ENCODE data around the gene PNPLA5.

The PNPLA5 gene

GRCh38 chr22:43862074-43862881, 29.5 kb downstream of the PNPLA5 start, which contains the start of gene SULT4A1:
TSS of gene SULT4A1 (minus strand) at chr22:43862513. CDS start at chr22:43862382, 131 bp downstream.
- Histone ChIP-seq H3K27ac (replicated peaks) (no peak within 1 kb of the TSS), H3K4me3 (replicated peaks; ENCODE audit: insufficient read depth, low read length) (no peak within 1 kb of the TSS), H3K27me3 (ENCODE audit: insufficient read depth, poor library complexity, severe bottlenecking) (peaks cover 4% of the 10 kb centered on the region)
- TF ChIP-seq SPI1 (IDR thresholded peaks at IDR 0.05; ENCODE audit: borderline replicate concordance, low read depth): no peak
- TF ChIP-seq CTCF (IDR thresholded peaks at IDR 0.05; ENCODE audit: insufficient read depth, low read length): no peak
- TF ChIP-seq REST (IDR thresholded peaks at IDR 0.05; ENCODE audit: insufficient replicate concordance, low read depth): no peak
- TF ChIP-seq GABPA (IDR thresholded peaks at IDR 0.05; ENCODE audit: low read depth): no peak
- no peak for TF ChIP-seq POLR2AphosphoS5 (IDR thresholded peaks at IDR 0.05; ENCODE audit: low read depth)
- DNase-seq (ENCODE audit: low read depth in 1 of 2, low spot score in 1 of 2): no peak

- no peak overlapping the region for H3K27ac ChIP-seq (replicated peaks)
- no peak for TF ChIP-seq GABPA (IDR thresholded peaks at IDR 0.05; ENCODE audit: low read depth)
- TF ChIP-seq CTCF (IDR thresholded peaks at IDR 0.05; ENCODE audit: insufficient read depth, low read length): no peak
- no peak for TF ChIP-seq SPI1 (IDR thresholded peaks at IDR 0.05; ENCODE audit: borderline replicate concordance, low read depth)
- TF ChIP-seq REST (IDR thresholded peaks at IDR 0.05; ENCODE audit: insufficient replicate concordance, low read depth): no peak
- TF ChIP-seq POLR2AphosphoS5 (IDR thresholded peaks at IDR 0.05; ENCODE audit: low read depth): no peak
- peaks cover 4% of the 10 kb centered on the region for H3K27me3 ChIP-seq (ENCODE audit: insufficient read depth, poor library complexity, severe bottlenecking)
- no peak for DNase-seq (ENCODE audit: low read depth in 1 of 2, low spot score in 1 of 2)
- H3K4me3 ChIP-seq (replicated peaks; ENCODE audit: insufficient read depth, low read length): no peak overlapping the region
Measured at GRCh38 chr22:43861529-43861928, 30.3 kb downstream of the PNPLA5 start.

GRCh38 chr22:43860831-43861230, 31.0 kb downstream of the PNPLA5 start:
- DNase-seq (ENCODE audit: low read depth in 1 of 2, low spot score in 1 of 2): no peak
- H3K27ac ChIP-seq (replicated peaks): no peak overlapping the region
- H3K4me3 ChIP-seq (replicated peaks; ENCODE audit: insufficient read depth, low read length): no peak overlapping the region
- TF ChIP-seq POLR2AphosphoS5 (IDR thresholded peaks at IDR 0.05; ENCODE audit: low read depth): no peak
- TF ChIP-seq SPI1 (IDR thresholded peaks at IDR 0.05; ENCODE audit: borderline replicate concordance, low read depth): no peak
- TF ChIP-seq CTCF (IDR thresholded peaks at IDR 0.05; ENCODE audit: insufficient read depth, low read length): no peak
- no peak for TF ChIP-seq GABPA (IDR thresholded peaks at IDR 0.05; ENCODE audit: low read depth)
- TF ChIP-seq REST (IDR thresholded peaks at IDR 0.05; ENCODE audit: insufficient replicate concordance, low read depth): no peak
- peaks cover 4% of the 10 kb centered on the region for H3K27me3 ChIP-seq (ENCODE audit: insufficient read depth, poor library complexity, severe bottlenecking)

Data from HL-60 (cell line).